Measurements from ENCODE around the gene PRAMEF2. TPM values are rescaled to one million over a fixed set of nuclear protein-coding genes. Genes with fewer than 3 reads are reported as not detected.
"Not testable (repeated sequence)": the region's sequence is repeated elsewhere in the genome, so short reads cannot be mapped to it uniquely, and the experiment has no call there.

Gene PRAMEF2, protein sequence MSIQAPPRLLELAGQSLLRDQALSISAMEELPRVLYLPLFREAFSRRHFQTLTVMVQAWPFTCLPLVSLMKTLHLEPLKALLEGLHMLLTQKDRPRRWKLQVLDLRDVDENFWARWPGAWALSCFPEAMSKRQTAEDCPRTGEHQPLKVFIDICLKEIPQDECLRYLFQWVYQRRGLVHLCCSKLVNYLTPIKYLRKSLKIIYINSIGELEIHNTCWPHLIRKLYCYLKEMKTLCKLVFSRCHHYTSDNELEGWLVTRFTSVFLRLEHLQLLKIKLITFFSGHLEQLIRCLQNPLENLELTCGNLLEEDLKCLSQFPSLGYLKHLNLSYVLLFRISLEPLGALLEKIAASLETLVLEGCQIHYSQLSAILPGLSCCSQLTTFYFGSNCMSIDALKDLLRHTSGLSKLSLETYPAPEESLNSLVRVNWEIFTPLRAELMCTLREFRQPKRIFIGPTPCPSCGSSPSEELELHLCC
- total RNA-seq, result not detected

DNA sequence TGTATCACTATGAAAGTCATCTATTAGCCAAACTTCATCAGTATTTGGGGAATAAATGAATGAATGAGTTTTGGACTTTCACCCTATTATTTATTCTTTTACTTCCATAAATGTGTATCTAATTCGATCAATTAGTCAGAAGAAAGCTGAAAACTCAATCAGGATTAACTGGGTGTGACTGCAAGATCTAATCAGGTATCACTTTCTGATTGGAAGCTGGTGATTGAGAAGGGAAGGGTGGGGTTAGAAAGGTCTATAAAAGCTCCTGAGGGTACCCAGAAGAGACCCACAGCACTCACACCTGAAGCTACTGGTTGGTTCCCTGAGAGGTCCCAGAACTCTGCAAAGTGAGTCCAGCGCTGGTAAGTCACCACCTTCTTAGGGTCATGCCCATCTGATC, at the start of gene PRAMEF2:
PRAMEF2 (plus strand) TSS at position 301 of the 400 bp plus-strand sequence. CDS start 1,924 bp downstream, outside the sequence.
- not testable (repeated sequence) for DNase-seq (ENCODE audit: low spot score); H3K27me3 ChIP-seq (replicated peaks; ENCODE audit: insufficient read depth); H3K4me1 ChIP-seq (ENCODE audit: control insufficient read depth in 1 of 2, low read depth in 2 of 2); ATAC-seq (ENCODE audit: insufficient number of reproducible peaks, low FRiP score, low read depth); H3K36me3 ChIP-seq; H3K9me3 ChIP-seq; H3K27ac ChIP-seq; H3K4me3 ChIP-seq

DNA sequence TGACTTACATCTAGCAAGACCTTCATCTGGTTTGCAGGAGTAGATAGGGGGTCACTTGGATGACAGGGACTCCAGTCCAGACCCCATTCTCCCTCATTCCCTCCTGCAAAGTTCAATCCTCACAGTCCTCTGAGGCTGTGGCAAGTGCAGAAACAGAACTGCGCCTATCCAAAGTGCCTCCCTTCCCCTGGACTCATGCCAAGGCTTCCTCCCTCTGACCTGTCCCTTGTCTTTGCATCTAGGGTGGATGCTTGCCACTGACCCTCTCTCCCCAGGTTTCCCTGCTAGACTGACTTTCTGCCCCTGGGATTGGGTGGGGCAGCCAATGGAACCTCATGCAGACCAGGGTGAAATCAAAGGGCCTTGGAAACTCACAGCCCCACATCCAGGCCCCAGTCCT, 47.0 kb upstream of the PRAMEF2 start:
- TF ChIP-seq, protein P1, sequence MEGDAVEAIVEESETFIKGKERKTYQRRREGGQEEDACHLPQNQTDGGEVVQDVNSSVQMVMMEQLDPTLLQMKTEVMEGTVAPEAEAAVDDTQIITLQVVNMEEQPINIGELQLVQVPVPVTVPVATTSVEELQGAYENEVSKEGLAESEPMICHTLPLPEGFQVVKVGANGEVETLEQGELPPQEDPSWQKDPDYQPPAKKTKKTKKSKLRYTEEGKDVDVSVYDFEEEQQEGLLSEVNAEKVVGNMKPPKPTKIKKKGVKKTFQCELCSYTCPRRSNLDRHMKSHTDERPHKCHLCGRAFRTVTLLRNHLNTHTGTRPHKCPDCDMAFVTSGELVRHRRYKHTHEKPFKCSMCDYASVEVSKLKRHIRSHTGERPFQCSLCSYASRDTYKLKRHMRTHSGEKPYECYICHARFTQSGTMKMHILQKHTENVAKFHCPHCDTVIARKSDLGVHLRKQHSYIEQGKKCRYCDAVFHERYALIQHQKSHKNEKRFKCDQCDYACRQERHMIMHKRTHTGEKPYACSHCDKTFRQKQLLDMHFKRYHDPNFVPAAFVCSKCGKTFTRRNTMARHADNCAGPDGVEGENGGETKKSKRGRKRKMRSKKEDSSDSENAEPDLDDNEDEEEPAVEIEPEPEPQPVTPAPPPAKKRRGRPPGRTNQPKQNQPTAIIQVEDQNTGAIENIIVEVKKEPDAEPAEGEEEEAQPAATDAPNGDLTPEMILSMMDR (IDR thresholded peaks at IDR 0.05), result no peak
- Histone ChIP-seq H3K36me3 (no peaks in the 10 kb centered on the region), H3K27ac (no peak overlapping the region), H3K9me3 (no peaks in the 10 kb centered on the region), H3K4me3 (no peak overlapping the region), H3K4me1 (ENCODE audit: control insufficient read depth in 1 of 2, low read depth in 2 of 2) (no peaks in the 10 kb centered on the region), H3K27me3 (replicated peaks; ENCODE audit: insufficient read depth) (no peaks in the 10 kb centered on the region)
- DNase-seq (ENCODE audit: low spot score) (no peak), ATAC-seq (ENCODE audit: insufficient number of reproducible peaks, low FRiP score, low read depth) (no peak)

DNA sequence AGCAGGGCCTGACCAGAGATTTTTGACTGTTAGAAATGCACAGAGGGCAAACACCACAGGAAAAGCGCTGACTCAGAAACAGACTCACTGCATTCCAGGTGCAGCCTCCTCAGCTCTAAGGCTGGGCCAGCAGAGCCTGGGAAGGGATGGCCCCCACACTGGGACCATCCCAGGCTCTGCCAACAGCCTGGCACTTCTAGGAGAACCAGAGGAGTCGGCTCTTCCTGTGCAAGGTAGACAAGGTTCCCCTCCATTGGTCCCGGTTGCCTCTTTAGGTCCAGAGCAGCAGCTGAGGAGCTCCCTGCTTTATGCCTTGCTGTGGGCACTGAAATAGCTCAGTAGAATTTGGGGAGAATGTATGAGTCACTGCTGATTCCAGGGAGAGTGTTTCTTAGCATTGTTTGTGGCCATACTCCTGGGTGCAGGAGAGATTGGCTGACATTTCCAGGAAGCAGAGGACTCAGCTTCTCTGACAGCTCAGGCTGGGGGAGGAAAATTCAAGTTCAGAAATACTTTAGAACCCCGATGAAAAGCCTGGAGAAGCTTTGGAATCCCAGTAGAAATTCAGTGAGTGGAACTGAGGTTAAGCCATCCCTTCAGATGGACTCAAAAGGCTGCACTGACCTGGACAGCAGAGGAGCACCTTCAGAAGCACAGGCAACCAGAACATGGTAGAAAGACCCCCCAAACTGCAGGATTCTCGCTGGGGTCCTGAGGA, 46.0 kb upstream of the PRAMEF2 start:
- no peak for ATAC-seq (ENCODE audit: insufficient number of reproducible peaks, low FRiP score, low read depth)

DNA sequence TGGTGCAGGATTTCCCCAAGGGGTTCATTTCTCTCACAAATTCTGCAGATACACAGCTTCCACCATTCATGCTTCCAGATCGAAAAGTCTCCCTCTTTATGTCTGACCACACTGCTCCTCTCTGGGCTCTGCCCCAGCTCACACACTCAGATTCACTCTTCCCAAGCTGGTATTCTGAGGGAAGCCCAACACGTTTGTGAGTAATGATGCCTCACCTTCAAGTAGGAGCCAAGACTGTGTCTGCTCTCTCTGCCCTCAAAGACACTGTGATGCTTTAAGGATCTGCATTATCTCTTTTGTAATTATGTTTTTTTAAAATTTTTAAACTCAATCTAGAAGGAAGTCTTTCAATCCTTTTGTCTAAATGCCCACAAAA, 45.5 kb upstream of the PRAMEF2 start:
- no peak overlapping the region for H3K27ac ChIP-seq
- TF ChIP-seq, protein P1 (IDR thresholded peaks at IDR 0.05), result no peak
- no peak overlapping the region for H3K4me3 ChIP-seq
- no peak for DNase-seq (ENCODE audit: low spot score)
- no peaks in the 10 kb centered on the region for H3K36me3 ChIP-seq
- ATAC-seq (ENCODE audit: insufficient number of reproducible peaks, low FRiP score, low read depth), result no peak
- no peaks in the 10 kb centered on the region for H3K27me3 ChIP-seq (replicated peaks; ENCODE audit: insufficient read depth)
- no peaks in the 10 kb centered on the region for H3K4me1 ChIP-seq (ENCODE audit: control insufficient read depth in 1 of 2, low read depth in 2 of 2)
- H3K9me3 ChIP-seq, result no peaks in the 10 kb centered on the region

More for the DNA sequence above, 46.0 kb upstream of the PRAMEF2 start:
- TF ChIP-seq, protein P1 (IDR thresholded peaks at IDR 0.05), result no peak
- no peaks in the 10 kb centered on the region for H3K9me3 ChIP-seq
- no peak overlapping the region for H3K27ac ChIP-seq
- H3K4me1 ChIP-seq (ENCODE audit: control insufficient read depth in 1 of 2, low read depth in 2 of 2), result no peaks in the 10 kb centered on the region
- no peak for DNase-seq (ENCODE audit: low spot score)
- H3K36me3 ChIP-seq, result no peaks in the 10 kb centered on the region
- no peaks in the 10 kb centered on the region for H3K27me3 ChIP-seq (replicated peaks; ENCODE audit: insufficient read depth)
- H3K4me3 ChIP-seq, result no peak overlapping the region

DNA sequence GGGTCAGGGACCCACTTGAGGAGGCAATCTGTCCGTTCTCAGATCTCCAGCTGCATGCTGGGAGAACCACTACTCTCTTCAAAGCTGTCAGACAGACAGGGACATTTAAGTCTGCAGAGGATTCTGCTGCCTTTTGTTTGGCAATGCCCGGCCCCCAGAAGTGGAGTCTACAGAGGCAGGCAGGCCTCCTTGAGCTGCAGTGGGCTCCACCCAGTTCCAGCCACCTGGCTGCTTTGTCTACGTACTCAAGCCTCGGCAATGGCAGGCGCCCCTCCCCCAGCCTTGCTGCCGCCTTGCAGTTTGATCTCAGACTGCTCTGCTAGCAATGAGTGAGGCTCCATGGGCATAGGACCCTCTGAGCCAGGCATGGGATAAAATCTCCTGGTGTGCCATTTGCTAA, 37.8 kb upstream of the PRAMEF2 start:
- H3K36me3 ChIP-seq; DNase-seq (ENCODE audit: low spot score); H3K27ac ChIP-seq: not testable (repeated sequence)

DNA sequence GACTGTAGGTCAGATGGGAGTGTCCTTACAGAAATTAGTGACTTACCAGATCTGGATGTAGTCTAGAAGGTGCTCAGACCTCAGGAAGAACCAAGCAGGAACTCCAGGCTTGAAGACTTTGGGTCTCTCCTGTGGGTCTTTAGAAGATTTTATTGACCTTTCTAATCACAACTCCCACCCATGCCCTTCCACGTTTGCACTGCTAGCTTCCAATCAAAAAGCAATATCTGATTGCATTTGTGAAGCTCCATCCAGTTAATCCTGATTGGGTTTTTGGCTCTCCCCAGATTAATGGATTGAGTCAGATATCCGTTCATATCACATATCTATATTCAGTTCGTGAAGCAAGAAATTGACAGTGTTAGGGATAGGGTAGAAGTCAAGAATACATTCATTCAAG, 25.6 kb upstream of the PRAMEF2 start, which contains the start of gene PRAMEF11:
PRAMEF11 (minus strand) TSS at position 101 of the 400 bp plus-strand sequence. CDS start 2,621 bp downstream, outside the sequence.
- not testable (repeated sequence) for H3K4me1 ChIP-seq (ENCODE audit: control insufficient read depth in 1 of 2, low read depth in 2 of 2); H3K4me3 ChIP-seq; H3K36me3 ChIP-seq; ATAC-seq (ENCODE audit: insufficient number of reproducible peaks, low FRiP score, low read depth); H3K27ac ChIP-seq; H3K27me3 ChIP-seq (replicated peaks; ENCODE audit: insufficient read depth); H3K9me3 ChIP-seq; DNase-seq (ENCODE audit: low spot score)

More for the DNA sequence above, 37.8 kb upstream of the PRAMEF2 start:
- H3K4me1 ChIP-seq (ENCODE audit: control insufficient read depth in 1 of 2, low read depth in 2 of 2); H3K27me3 ChIP-seq (replicated peaks; ENCODE audit: insufficient read depth); H3K9me3 ChIP-seq; H3K4me3 ChIP-seq; ATAC-seq (ENCODE audit: insufficient number of reproducible peaks, low FRiP score, low read depth): not testable (repeated sequence)

DNA sequence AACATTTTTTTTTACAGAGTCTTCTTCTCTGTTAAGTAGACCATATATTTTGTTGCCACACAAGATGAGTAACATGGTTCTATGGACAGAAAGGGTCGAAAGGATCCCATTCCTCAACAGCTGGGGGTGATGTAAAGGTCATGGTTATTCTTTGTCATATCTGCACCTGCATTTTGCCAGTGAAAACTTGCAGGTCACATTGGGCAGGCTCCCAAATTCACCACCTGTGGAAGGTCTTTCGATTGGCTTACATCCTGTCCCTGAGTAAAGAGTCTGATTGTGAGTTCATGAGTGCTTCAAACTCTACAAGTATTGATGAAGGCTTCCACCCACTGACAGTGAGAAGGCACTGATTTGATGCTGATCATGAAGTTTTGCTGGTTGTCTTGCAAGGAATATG, 23.6 kb upstream of the PRAMEF2 start:
- H3K4me3 ChIP-seq; H3K36me3 ChIP-seq; DNase-seq (ENCODE audit: low spot score); H3K9me3 ChIP-seq; H3K27me3 ChIP-seq (replicated peaks; ENCODE audit: insufficient read depth); H3K4me1 ChIP-seq (ENCODE audit: control insufficient read depth in 1 of 2, low read depth in 2 of 2); ATAC-seq (ENCODE audit: insufficient number of reproducible peaks, low FRiP score, low read depth); H3K27ac ChIP-seq: not testable (repeated sequence)

DNA sequence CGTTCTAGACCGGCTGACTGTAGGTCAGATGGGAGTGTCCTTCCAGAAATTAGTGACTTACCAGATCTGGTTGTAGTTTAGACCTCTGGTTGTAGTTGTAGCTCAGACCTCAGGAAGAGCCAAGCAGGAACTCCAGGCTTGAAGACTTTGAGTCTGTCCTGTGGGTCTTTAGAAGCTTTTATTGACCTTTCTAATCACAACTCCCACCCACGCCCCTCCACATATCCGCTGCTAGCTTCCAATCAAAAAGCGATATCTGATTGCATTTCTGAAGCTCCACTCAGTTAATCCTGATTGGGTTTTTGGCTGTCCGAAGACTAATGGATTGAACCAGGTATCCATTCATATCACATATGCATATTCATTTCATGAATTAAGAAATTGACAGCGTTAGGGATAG, 8.3 kb upstream of the PRAMEF2 start, which contains the start of gene HNRNPCL1:
HNRNPCL1 (minus strand) TSS at position 101 of the 400 bp plus-strand sequence. CDS start 431 bp downstream, outside the sequence.
- not testable (repeated sequence) for H3K36me3 ChIP-seq; DNase-seq (ENCODE audit: low spot score); H3K27ac ChIP-seq; H3K4me3 ChIP-seq; ATAC-seq (ENCODE audit: insufficient number of reproducible peaks, low FRiP score, low read depth); H3K4me1 ChIP-seq (ENCODE audit: control insufficient read depth in 1 of 2, low read depth in 2 of 2); H3K27me3 ChIP-seq (replicated peaks; ENCODE audit: insufficient read depth); H3K9me3 ChIP-seq

Measured in thoracic aorta (tissue), 2 donors.